GM19043 (cell line): ENCODE measurements around the gene PAPSS1.
A peak's percentile ranks its signal among the peaks of the same experiment; 100 is the strongest.

ENCODE experiments used
- ATAC-seq: cut with Tn5 transposase; IDR thresholded peaks from one replicate; pipeline ENCODE4 v1.9.1; 2021; ENCODE audit warnings: low read depth; ENCODE audit not compliant: unreplicated experiment

Gene PAPSS1

GRCh38 chr4:107631560-107631959, 88.5 kb downstream of the PAPSS1 start:
- ATAC-seq: no peak

- no peak for ATAC-seq
Observed at GRCh38 chr4:107630185-107630705, 89.8 kb downstream of the PAPSS1 start.

- ATAC-seq: no peak
Observed at GRCh38 chr4:107629318-107629717, 90.7 kb downstream of the PAPSS1 start.

- ATAC-seq: no peak
Observed at GRCh38 chr4:107625391-107625902, 94.6 kb downstream of the PAPSS1 start.

- no peak for ATAC-seq
Observed at GRCh38 chr4:107624024-107624423, 96.0 kb downstream of the PAPSS1 start.

GRCh38 chr4:107622006-107622405, 98.0 kb downstream of the PAPSS1 start:
- no peak for ATAC-seq

GRCh38 chr4:107619731-107620130, 100.3 kb downstream of the PAPSS1 start:
- ATAC-seq: no peak

GRCh38 chr4:107619066-107619465, 101.0 kb downstream of the PAPSS1 start:
- no peak for ATAC-seq

GRCh38 chr4:107618656-107619055, 101.4 kb downstream of the PAPSS1 start:
- no peak for ATAC-seq

- ATAC-seq: no peak
Observed at GRCh38 chr4:107616838-107617389, 103.1 kb downstream of the PAPSS1 start.

- ATAC-seq: no peak
Observed at GRCh38 chr4:107615809-107616208, 104.2 kb downstream of the PAPSS1 start.

- ATAC-seq: no peak
Observed at GRCh38 chr4:107603430-107603829, 116.6 kb downstream of the PAPSS1 start.

- ATAC-seq: no peak
Observed at GRCh38 chr4:107600983-107601382, 119.1 kb downstream of the PAPSS1 start.

GRCh38 chr4:107600436-107600835, 119.6 kb downstream of the PAPSS1 start:
- no peak for ATAC-seq

- no peak for ATAC-seq
Observed at GRCh38 chr4:107599841-107600240, 120.2 kb downstream of the PAPSS1 start.

GRCh38 chr4:107593230-107593629, 126.8 kb downstream of the PAPSS1 start:
- ATAC-seq: no peak

GRCh38 chr4:107592519-107592918, 127.5 kb downstream of the PAPSS1 start:
- peak; percentile 76 for ATAC-seq

- no peak for ATAC-seq
Observed at GRCh38 chr4:107589269-107589668, 130.8 kb downstream of the PAPSS1 start.

GRCh38 chr4:107586371-107586770, 133.7 kb downstream of the PAPSS1 start:
- ATAC-seq: no peak

- no peak for ATAC-seq
Observed at GRCh38 chr4:107579099-107579498, 140.9 kb downstream of the PAPSS1 start.

GRCh38 chr4:107578321-107578720, 141.7 kb downstream of the PAPSS1 start:
- ATAC-seq: no peak

- no peak for ATAC-seq
Observed at GRCh38 chr4:107577743-107578142, 142.3 kb downstream of the PAPSS1 start.

- ATAC-seq: no peak
Observed at GRCh38 chr4:107575243-107575642, 144.8 kb downstream of the PAPSS1 start.
